ENCODE data around the gene CDC42BPA. TPM values are rescaled to one million over a fixed set of nuclear protein-coding genes. Genes with fewer than 3 reads are reported as not detected.
A peak's percentile ranks its signal among the peaks of the same experiment; 100 is the strongest.

Gene CDC42BPA
- total RNA-seq, 4 donors from 2014 or later, result 16.8 to 26.9 (median 22.5) TPM

DNA sequence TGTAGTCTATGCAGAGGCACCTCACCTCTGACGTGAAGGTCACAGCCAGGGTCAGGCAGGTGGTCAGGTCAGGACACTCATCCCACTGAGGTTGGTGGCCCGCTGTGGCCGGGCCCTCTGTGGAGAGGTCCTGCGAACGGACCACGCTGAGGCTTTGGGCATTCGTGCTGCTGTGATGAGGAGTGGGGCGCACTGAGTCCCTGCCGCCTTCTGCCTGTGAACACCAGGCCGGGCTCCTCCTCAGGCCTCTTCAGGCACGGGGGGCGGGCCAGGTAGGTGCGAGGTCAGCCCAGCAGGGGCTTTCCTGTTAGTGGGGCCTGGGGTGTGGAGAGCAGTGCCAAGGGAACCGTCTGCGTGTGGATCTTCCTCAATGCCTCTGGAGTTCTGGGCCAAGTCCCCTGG is 339.2 kb downstream of the CDC42BPA start:
- 91 to 93% methylated on average over 7 to 15 of the region's 15 CpGs for WGBS, 2 donors
- TF ChIP-seq CTCF (IDR thresholded peaks at IDR 0.05) (no peak), POLR2A (IDR thresholded peaks at IDR 0.05) (no peak)
- intact Hi-C loops (cut with DNase I; ENCODE audit: low total_unique reads), result no loop called here
- H3K4me3 ChIP-seq (ENCODE audit: low read depth, poor library complexity, severe bottlenecking), result no peak overlapping the region
- no peak for DNase-seq (ENCODE audit: low spot score in 2 of 2)

DNA sequence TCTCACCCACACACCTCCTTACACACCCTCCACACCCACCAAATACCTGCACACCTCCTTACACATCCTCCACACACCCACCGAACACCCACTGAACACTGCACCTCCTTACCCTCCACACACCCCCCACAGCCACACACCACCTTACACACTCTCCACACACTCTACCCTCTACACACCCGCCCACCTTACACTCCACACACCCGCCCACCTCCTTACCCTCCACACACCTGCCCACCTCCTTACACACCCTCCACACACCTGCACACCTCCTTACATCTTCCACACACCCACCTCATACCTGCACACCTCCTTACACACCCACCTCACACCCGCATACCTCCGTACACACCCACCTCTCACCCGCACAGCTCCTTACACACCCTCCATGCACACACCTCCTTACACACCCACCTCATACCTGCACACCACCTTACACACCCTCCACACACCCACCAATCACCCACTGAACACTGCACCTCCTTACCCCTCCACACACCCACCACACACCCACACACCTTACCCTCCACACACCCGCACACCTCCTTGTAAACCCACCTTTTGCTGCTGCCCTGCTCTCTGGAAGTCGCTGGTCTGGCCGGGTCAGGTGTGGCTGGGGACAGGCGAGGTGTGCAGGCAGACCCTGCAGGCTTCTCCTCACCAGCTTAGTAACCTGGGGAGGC is 339.7 kb downstream of the CDC42BPA start:
- H3K4me3 ChIP-seq (ENCODE audit: low read depth, poor library complexity, severe bottlenecking), result no peak overlapping the region
- peak in 1 of 2 donors; percentile 65 for DNase-seq (ENCODE audit: low spot score in 2 of 2)
- WGBS, 2 donors, result 94 to 95% methylated on average over 10 of the region's 10 CpGs
- intact Hi-C loops (cut with DNase I; ENCODE audit: low total_unique reads), result no loop called here
- TF ChIP-seq CTCF (IDR thresholded peaks at IDR 0.05) (no peak), POLR2A (IDR thresholded peaks at IDR 0.05) (no peak)

DNA sequence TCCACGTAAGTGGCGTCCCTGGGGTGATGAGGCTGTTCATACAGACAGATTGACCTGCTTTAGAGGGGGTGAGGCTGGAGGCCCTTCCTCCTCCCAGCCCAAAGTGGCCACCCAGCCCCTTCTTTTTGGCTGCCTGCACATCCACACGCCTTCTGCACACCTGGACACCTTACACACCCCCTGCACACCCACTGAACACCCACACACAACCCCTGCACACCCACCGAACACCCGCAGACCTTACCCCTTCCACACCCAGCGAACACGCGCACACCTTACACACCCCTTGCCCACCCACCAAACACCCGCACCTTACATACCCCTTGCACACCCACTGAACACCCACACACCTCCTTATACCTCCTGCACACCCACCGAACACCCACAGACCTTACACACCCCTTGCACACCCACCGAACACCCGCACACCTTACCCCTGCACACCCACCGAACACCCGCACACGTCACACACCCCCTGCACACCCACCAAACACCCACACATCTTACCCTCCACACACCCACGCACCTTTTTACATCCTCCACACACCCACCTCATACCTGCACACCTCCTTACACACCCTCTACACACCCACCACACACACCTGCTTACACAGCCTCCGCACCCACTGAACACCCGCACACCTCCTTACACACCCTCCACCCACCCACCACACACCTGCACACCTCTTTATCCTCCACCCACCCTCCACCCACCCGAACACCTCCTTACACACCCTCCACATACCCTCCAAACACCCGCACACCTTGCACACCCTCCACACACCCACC is 340.5 kb downstream of the CDC42BPA start:
- peak in 1 of 2 donors; percentile 58 for DNase-seq (ENCODE audit: low spot score in 2 of 2)
- no peak overlapping the region for H3K4me3 ChIP-seq (ENCODE audit: low read depth, poor library complexity, severe bottlenecking)
- TF ChIP-seq CTCF (IDR thresholded peaks at IDR 0.05) (no peak), POLR2A (IDR thresholded peaks at IDR 0.05) (no peak)
- intact Hi-C loops (cut with DNase I; ENCODE audit: low total_unique reads), result no loop called here
- 92 to 97% methylated on average over 20 of the region's 20 CpGs for WGBS, 2 donors

DNA sequence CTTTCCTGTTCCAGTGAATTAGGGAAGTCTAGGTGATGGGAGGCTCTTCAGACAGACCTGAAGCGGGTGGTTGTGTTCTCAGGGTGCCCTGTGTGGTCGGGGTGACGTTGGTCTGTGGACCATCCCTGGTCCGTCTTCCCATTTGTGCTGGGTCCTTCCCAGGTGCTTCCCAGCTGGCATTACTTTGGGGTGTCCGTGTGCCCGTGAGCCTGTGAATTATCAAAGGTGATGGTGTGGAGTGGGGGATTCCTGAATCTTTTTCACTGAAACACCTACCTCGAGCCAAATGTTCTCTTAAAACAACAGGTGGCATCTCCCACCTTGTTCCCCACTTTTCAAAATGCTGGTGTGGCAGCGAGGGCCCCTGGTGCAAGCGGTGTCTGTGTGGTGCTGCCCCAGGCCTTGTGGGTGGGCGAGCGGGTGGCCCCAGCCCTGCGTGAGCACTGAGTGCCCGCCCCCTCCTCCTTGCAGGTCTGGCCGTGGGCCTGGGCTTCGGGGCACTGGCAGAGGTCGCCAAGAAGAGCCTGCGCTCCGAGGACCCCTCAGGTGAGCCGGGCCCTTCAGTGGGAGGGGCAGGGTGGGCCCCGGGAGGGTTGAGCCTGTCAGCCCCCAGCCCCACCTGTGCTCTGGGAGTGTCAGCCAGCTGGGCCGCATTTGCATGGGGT is 341.2 kb downstream of the CDC42BPA start:
- intact Hi-C loops (cut with DNase I; ENCODE audit: low total_unique reads), result no loop called here
- 84 to 92% methylated on average over 15 to 21 of the region's 21 CpGs for WGBS, 2 donors
- H3K4me3 ChIP-seq (ENCODE audit: low read depth, poor library complexity, severe bottlenecking), result no peak overlapping the region
- peak in 1 of 2 donors; percentile 75 for DNase-seq (ENCODE audit: low spot score in 2 of 2)
- no peak for TF ChIP-seq CTCF (IDR thresholded peaks at IDR 0.05)
- TF ChIP-seq POLR2A (IDR thresholded peaks at IDR 0.05), result no peak

DNA sequence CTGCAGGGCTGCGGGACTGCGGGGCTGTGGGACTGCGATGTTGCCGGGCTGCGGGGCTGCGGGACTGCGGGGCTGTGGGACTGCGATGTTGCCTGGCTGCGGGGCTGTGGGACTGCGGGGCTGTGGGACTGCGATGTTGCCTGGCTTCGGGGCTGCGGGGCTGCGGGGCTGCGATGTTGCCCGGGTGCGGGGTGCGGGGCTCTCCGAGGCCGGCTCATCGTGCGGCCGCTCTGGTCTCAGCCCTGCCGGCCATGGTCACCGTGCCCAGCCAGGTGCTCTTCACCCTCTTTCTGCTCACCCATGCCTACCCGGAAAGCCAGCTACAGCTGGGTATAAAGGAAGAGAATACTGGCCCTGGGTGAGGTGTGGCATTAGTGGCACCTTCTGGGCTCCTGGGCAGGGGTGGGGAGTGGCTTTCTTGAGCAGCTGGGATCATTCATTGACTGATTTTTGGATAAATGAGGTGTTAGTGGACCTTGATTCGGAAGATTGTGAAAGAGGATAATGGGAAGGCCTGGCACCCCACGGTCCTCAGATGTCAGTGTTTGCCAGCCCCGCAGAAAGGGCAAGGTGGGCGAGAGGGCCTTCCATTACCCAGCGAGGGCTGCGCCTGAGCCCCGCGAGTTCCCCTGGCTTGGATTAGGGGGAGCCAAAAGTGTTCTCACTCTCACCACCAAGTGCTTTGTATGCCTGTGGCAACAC is 341.9 kb downstream of the CDC42BPA start:
- 94 to 98% methylated on average over 26 to 30 of the region's 34 CpGs for WGBS, 2 donors
- peak in 1 of 2 donors; percentile 53 for DNase-seq (ENCODE audit: low spot score in 2 of 2)
- H3K4me3 ChIP-seq (ENCODE audit: low read depth, poor library complexity, severe bottlenecking), result no peak overlapping the region
- intact Hi-C loops (cut with DNase I; ENCODE audit: low total_unique reads), result no loop called here
- TF ChIP-seq CTCF (IDR thresholded peaks at IDR 0.05) (no peak), POLR2A (IDR thresholded peaks at IDR 0.05) (no peak)

Measured in lower leg skin (tissue), 4 donors.